ENCODE data around the gene PELI2.

GRCh38 chr14:56092763-56093162 lies 25.4 kb upstream of the PELI2 start:
- no peak for TF ChIP-seq CTCF (conservative IDR thresholded peaks at IDR 0.05)
- TF ChIP-seq EZH2 (IDR thresholded peaks at IDR 0.05; ENCODE audit: low read depth), result no peak

Measured in PC-9 (cell line).